Myocyte (in vitro differentiated cells): ENCODE data around the gene PLCB3. TPM values are rescaled to one million over a fixed set of nuclear protein-coding genes. Genes with fewer than 3 reads are reported as not detected.

Experiments used
- DNase-seq: peaks from one replicate; pipeline ENCODE4 v3.0.0-alpha.2; 2012; ENCODE audit warnings: low read depth
- total RNA-seq: library from RNA; depleted of rRNA; stranded (reverse); fragments of >200 nt; gene quantifications from 2 replicates; pipeline ENCODE4 v1.2.3, GENCODE V29; 2014

The PLCB3 gene
- total RNA-seq, 1 donor from 2014 or later = 41.7 TPM

- peak; percentile 52 for DNase-seq
Measured at GRCh38 chr11:64285885-64286800, 34.8 kb downstream of the PLCB3 start.

GRCh38 chr11:64286801-64287159 lies 35.5 kb downstream of the PLCB3 start:
- DNase-seq = no peak

GRCh38 chr11:64287676-64288352 lies 36.5 kb downstream of the PLCB3 start:
- no peak for DNase-seq

DNA sequence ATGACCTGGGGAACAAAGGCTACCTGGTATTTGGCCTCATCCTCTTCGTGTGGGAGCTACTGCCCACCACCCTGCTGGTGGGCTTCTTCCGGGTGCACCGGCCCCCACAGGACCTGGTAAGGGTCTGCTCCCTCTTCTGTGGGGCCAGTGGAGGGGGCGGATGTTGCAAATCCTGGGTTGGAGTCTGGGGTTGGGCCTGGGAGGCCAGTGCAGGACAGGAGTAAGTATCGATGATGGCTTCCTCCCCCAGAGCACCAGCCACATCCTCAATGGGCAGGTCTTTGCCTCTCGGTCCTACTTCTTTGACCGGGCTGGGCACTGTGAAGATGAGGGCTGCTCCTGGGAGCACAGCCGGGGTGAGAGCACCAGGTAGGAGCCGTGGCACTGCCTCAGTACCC lies 37.0 kb downstream of the PLCB3 start:
- DNase-seq = no peak

GRCh38 chr11:64289002-64289564 lies 37.8 kb downstream of the PLCB3 start:
- DNase-seq = no peak

DNA sequence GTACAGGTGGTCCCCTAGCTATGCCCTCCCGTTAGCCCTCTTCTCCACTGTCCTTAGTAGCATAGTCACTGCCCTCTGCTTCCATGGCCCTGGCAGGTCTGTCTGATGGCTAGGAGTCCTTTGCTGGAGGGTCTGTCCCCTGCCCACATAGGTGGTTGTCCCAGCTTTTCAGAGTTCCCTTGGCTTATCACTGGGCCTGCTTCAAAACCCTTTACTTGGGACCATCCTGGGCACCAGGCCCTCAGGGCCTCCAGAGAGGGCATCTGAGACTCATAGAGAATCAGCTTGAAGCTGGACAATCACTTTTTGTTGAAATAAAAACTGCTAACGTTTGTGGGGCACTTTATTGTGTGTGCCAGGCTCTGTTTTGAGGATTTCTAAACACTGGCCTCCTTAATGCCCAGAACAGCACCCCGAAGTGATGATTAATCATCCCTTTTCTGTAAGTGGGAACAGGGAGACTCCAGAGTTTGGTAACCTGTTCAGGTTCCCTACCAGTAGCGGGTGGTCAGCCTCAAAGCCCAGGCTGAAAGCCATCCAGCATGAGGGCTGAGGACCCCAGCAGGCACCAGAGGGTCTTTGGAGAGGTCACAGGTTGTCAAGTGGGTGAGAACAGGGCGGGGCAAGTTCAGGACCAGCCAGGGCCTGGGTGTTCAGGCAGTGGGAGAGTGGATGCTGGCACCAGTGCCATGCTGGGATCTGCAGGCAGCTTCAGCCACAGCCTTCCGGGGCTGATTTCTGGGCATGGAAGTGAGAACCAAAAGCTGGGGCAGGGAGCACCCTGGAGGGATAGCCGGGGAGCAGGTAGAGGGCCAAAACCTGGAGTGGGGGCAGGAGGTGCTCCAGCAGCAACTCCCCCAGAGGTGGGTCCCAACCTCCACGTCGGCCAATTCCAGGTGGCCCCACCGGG lies 39.3 kb downstream of the PLCB3 start:
- no peak for DNase-seq

GRCh38 chr11:64291262-64291751 lies 40.0 kb downstream of the PLCB3 start, which contains the start of gene KCNK4:
Gene KCNK4 (plus strand): TSS chr11:64291302. CDS start chr11:64293019, 1,717 bp downstream.
- DNase-seq = no peak

GRCh38 chr11:64291752-64292459 lies 40.6 kb downstream of the PLCB3 start:
- no peak for DNase-seq

GRCh38 chr11:64292460-64293254 lies 41.3 kb downstream of the PLCB3 start:
- DNase-seq = no peak

GRCh38 chr11:64294774-64295173 lies 43.4 kb downstream of the PLCB3 start:
- peak; percentile 57 for DNase-seq

GRCh38 chr11:64295760-64296159 lies 44.4 kb downstream of the PLCB3 start:
- DNase-seq = no peak

DNA sequence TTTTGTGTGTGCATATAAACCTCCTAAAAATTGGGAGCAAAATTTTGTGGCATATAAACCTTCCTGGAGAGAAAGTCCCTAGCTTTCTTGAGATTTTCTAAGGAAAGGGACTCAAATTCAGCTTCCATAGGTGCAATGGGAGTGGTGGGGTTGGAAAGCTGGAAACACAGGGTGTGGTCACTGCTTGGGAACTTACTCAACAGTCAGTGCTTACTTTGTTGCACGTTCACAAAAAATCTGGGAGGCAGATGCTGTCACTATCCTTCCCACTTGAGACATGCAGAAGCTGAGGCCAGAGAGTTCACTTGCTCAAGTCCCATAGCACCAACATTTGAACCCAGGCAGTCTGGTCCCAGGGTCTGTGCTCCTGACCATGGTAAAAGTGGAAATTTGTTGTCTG lies 44.9 kb downstream of the PLCB3 start:
- DNase-seq = no peak

DNA sequence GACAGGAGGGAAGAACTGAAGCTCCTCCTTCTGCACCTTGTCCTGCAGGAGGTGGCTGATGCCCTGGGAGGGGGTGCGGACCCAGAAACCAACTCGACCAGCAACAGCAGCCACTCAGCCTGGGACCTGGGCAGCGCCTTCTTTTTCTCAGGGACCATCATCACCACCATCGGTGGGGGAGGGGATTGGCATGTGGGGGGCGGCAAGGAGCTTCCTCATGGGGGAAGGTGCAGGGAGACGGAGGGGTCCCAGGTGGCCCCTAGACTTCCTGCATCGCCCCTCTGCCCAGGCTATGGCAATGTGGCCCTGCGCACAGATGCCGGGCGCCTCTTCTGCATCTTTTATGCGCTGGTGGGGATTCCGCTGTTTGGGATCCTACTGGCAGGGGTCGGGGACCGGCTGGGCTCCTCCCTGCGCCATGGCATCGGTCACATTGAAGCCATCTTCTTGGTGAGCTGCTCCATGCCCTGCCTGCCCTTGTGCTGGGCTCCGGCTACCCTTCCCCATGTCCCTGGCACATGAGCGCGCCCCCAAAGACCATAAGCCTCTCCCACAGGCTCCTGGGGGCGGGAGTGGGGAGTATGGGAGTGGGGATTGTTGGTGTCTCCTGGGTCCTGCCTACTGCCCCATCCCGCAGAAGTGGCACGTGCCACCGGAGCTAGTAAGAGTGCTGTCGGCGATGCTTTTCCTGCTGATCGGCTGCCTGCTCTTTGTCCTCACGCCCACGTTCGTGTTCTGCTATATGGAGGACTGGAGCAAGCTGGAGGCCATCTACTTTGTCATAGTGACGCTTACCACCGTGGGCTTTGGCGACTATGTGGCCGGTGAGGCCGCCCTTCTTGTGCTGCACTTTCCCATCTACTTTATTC lies 45.7 kb downstream of the PLCB3 start:
- no peak for DNase-seq

DNA sequence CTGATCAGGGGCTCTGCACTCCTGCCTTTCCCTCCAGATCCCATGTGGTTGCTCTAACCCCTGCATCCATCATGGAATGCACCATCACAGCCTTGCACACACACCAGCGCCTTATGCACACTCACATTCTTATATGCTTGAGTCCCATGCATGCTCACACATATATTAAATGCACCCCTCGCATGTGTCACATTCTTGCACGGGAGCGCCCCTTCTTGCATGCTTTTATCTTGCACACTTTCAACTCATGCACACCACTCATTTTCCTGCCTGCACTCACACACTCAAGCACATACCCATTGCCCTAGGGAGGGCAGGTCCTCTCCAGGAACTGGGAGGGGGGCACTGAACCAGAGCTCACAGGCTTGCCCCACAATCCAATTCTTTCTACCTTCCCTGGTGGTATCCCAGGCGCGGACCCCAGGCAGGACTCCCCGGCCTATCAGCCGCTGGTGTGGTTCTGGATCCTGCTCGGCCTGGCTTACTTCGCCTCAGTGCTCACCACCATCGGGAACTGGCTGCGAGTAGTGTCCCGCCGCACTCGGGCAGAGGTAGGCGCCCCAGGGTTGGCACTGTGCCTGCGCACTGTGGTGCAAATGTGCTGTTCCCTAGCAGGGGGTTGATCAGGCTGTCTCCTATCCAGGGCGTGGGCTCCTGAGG lies 46.5 kb downstream of the PLCB3 start:
- no peak for DNase-seq

- DNase-seq = peak; percentile 37
Measured at GRCh38 chr11:64298966-64299846, 47.9 kb downstream of the PLCB3 start.

GRCh38 chr11:64299847-64300648 lies 48.7 kb downstream of the PLCB3 start, which contains the start of gene CATSPERZ:
Gene CATSPERZ (plus strand): TSS chr11:64300358. CDS start chr11:64300411, 53 bp downstream.
- DNase-seq = no peak
